GM21390 (cell line): ENCODE results near the gene TOP1.
"Not testable (repeated sequence)": the region's sequence is repeated elsewhere in the genome, so short reads cannot be mapped to it uniquely, and the experiment has no call there.

ENCODE experiments used
- ATAC-seq: cut with Tn5 transposase; IDR thresholded peaks from one replicate; pipeline ENCODE4 v1.9.1; 2021; ENCODE audit not compliant: unreplicated experiment

The TOP1 gene

GRCh38 chr20:41003936-41004294 is 24.7 kb upstream of the TOP1 start:
- ATAC-seq = not testable (repeated sequence)

GRCh38 chr20:41004531-41005360 is 23.9 kb upstream of the TOP1 start:
- no peak for ATAC-seq

- no peak for ATAC-seq
Observed at GRCh38 chr20:41005361-41005729, 23.3 kb upstream of the TOP1 start.

GRCh38 chr20:41006126-41006935 is 22.3 kb upstream of the TOP1 start:
- no peak for ATAC-seq

GRCh38 chr20:41006936-41007474 is 21.6 kb upstream of the TOP1 start:
- ATAC-seq = no peak

- ATAC-seq = no peak
Observed at GRCh38 chr20:41007481-41007880, 21.1 kb upstream of the TOP1 start.

GRCh38 chr20:41009946-41010345 is 18.7 kb upstream of the TOP1 start:
- no peak for ATAC-seq

GRCh38 chr20:41011551-41012067 is 17.0 kb upstream of the TOP1 start:
- ATAC-seq = peak; percentile 85

- ATAC-seq = no peak
Observed at GRCh38 chr20:41014561-41015088, 14.0 kb upstream of the TOP1 start.

GRCh38 chr20:41017448-41018042 is 11.1 kb upstream of the TOP1 start:
- ATAC-seq = no peak

- no peak for ATAC-seq
Observed at GRCh38 chr20:41018153-41018552, 10.5 kb upstream of the TOP1 start.

- ATAC-seq = no peak
Observed at GRCh38 chr20:41023549-41023948, 5.1 kb upstream of the TOP1 start.

GRCh38 chr20:41027366-41027765 is 1.3 kb upstream of the TOP1 start:
- ATAC-seq = no peak

- no peak for ATAC-seq
Observed at GRCh38 chr20:41027872-41028358, 707 bp upstream of the TOP1 start.

GRCh38 chr20:41029150-41029901 is 704 bp downstream of the TOP1 start:
- ATAC-seq = peak; percentile 31

- ATAC-seq = no peak
Observed at GRCh38 chr20:41030061-41030460, 1.4 kb downstream of the TOP1 start.

- no peak for ATAC-seq
Observed at GRCh38 chr20:41030531-41031242, 2.1 kb downstream of the TOP1 start.

GRCh38 chr20:41031243-41031619 is 2.6 kb downstream of the TOP1 start:
- ATAC-seq = no peak

- no peak for ATAC-seq
Observed at GRCh38 chr20:41032271-41032670, 3.6 kb downstream of the TOP1 start.

GRCh38 chr20:41034239-41034638 is 5.6 kb downstream of the TOP1 start:
- no peak for ATAC-seq
